SK-N-SH (cell line): Measurements from ENCODE around the gene LENG8. TPM values are rescaled to one million over a fixed set of nuclear protein-coding genes. Genes with fewer than 3 reads are reported as not detected.

Source experiments
- CTCF ChIA-PET: fragments of 300-600, 350-600 bp; formaldehyde crosslinking; extraction: SDS; loops from one replicate; lab custom pipeline; 2021; lab: Yijun Ruan, JAX
- POLR2A ChIA-PET: fragments of 350-600 bp; sonication (Branson Sonifier 250); formaldehyde crosslinking; extraction: SDS; loops from one replicate; lab custom pipeline; 2020; ENCODE audit warnings: antibody characterized with exemption, inconsistent platforms; lab: Yijun Ruan, JAX
- DNase-seq: peaks from one replicate; pipeline ENCODE4 v3.0.0; 2012
- H2AFZ ChIP-seq: fragments of 200-600 bp; sonication (generic); 2 replicates; pipeline ENCODE4 v1.8.1; 2016; ENCODE audit warnings: antibody characterized with exemption, mild to moderate bottlenecking, low read depth
- H3F3A ChIP-seq: fragments of 200-600 bp; sonication (generic); replicated peaks from 2 replicates; pipeline ENCODE3; 2016; ENCODE audit warnings: antibody characterized with exemption, mild to moderate bottlenecking; ENCODE audit not compliant: insufficient read depth
- H3K27ac ChIP-seq, 2 experiments: fragments of 200-500 bp in 1 of 2; fragments of 200-600 bp in 1 of 2; sonication (Bioruptor generic) in 1 of 2; sonication (generic), shearing (Covaris generic) in 1 of 2; 2 replicates each; pipeline versions ENCODE4 v1.5.1 to v1.6.1; 2014 to 2016; ENCODE audit warnings: low read depth in 2 of 2, inconsistent platforms in 1 of 2, low read length in 1 of 2, mild to moderate bottlenecking in 1 of 2, mixed read lengths in 1 of 2
- H3K27me3 ChIP-seq: fragments of 200-600 bp; sonication (generic), shearing (Covaris generic); 2 replicates; pipeline ENCODE4 v1.6.1; 2016; ENCODE audit warnings: mixed run types; ENCODE audit not compliant: insufficient read depth
- H3K36me3 ChIP-seq, 2 experiments: fragments of 200-500 bp in 1 of 2; fragments of 200-600 bp in 1 of 2; sonication (Bioruptor generic) in 1 of 2; sonication (generic) in 1 of 2; replicated peaks in 1 of 2; 2 replicates each; pipeline versions ENCODE3 to v1.5.1; 2014 to 2016; ENCODE audit warnings: low read length in 1 of 2, mild to moderate bottlenecking in 1 of 2; ENCODE audit not compliant: insufficient read depth in 2 of 2, control insufficient read depth in 1 of 2
- H3K4me1 ChIP-seq, 2 experiments: fragments of 200-500 bp in 1 of 2; fragments of 200-600 bp in 1 of 2; sonication (Bioruptor generic) in 1 of 2; sonication (generic), shearing (Covaris generic) in 1 of 2; 2 replicates each; pipeline versions ENCODE4 v1.5.1 to v1.6.1; 2014 to 2016; ENCODE audit warnings: low read depth in 1 of 2, low read length in 1 of 2, mixed run types in 1 of 2; ENCODE audit not compliant: insufficient read depth in 2 of 2, control insufficient read depth in 1 of 2
- H3K4me2 ChIP-seq: fragments of 200-600 bp; sonication (generic), shearing (Covaris generic); 2 replicates; pipeline ENCODE4 v1.6.1; 2017; ENCODE audit warnings: mixed run types
- H3K4me3 ChIP-seq, 2 experiments: fragments of 200-500 bp in 1 of 2; fragments of 200-600 bp in 1 of 2; sonication (Bioruptor generic) in 1 of 2; sonication (generic), shearing (Covaris generic) in 1 of 2; 2 replicates each; pipeline versions ENCODE4 v1.5.1 to v1.8.1; 2014 to 2016; ENCODE audit warnings: low read depth in 2 of 2, inconsistent platforms in 1 of 2, low read length in 1 of 2, mild to moderate bottlenecking in 1 of 2, mixed read lengths in 1 of 2, moderate library complexity in 1 of 2
- H3K79me2 ChIP-seq: fragments of 200-600 bp; sonication (generic); 2 replicates; pipeline ENCODE4 v1.8.1; 2017; ENCODE audit warnings: mild to moderate bottlenecking; ENCODE audit not compliant: insufficient read depth
- H3K9ac ChIP-seq: fragments of 200-600 bp; sonication (generic); 2 replicates; pipeline ENCODE4 v1.6.1; 2017; ENCODE audit warnings: mixed run types
- H3K9me2 ChIP-seq: fragments of 200-600 bp; sonication (generic); 2 replicates; pipeline ENCODE4 v1.6.1; 2017; ENCODE audit warnings: mixed run types
- H3K9me3 ChIP-seq: fragments of 200-600 bp; sonication (generic); 2 replicates; pipeline ENCODE4 v1.6.1; 2017; ENCODE audit warnings: mixed run types, mild to moderate bottlenecking, moderate library complexity
- H4K20me1 ChIP-seq: fragments of 200-600 bp; sonication (generic); 2 replicates; pipeline ENCODE4 v1.6.1; 2017; ENCODE audit warnings: mild to moderate bottlenecking, mixed run types; ENCODE audit not compliant: insufficient read depth
- FOSL2 ChIP-seq: IDR thresholded peaks from 2 replicates; pipeline ENCODE4 v1.4.0; 2012; ENCODE audit warnings: low read depth, mild to moderate bottlenecking, moderate library complexity, borderline replicate concordance
- FOXJ3 ChIP-seq: sonication (generic); formaldehyde crosslinking; IDR thresholded peaks from 2 replicates; pipeline ENCODE4 v1.5.1; 2020; ENCODE audit warnings: mild to moderate bottlenecking, missing genetic modification reagents
- FOXM1 ChIP-seq: IDR thresholded peaks from 2 replicates; pipeline ENCODE4 v1.4.0; 2012; ENCODE audit warnings: low read depth, mild to moderate bottlenecking
- JUND ChIP-seq: IDR thresholded peaks from 2 replicates; pipeline ENCODE4 v1.4.0; 2012
- MEF2A ChIP-seq: IDR thresholded peaks from 2 replicates; pipeline ENCODE4 v1.4.0; 2012; ENCODE audit warnings: low read depth, borderline replicate concordance
- NFIC ChIP-seq: IDR thresholded peaks from 2 replicates; pipeline ENCODE4 v1.4.0; 2012; ENCODE audit warnings: borderline replicate concordance
- POLR2AphosphoS5 ChIP-seq: IDR thresholded peaks from 2 replicates; pipeline ENCODE4 v1.6.1; 2012; ENCODE audit warnings: low read depth, low read length
- RCOR1 ChIP-seq: fragments of 150-350 bp; IDR thresholded peaks from 2 replicates; pipeline ENCODE4 v1.6.1; 2017; ENCODE audit warnings: antibody characterized with exemption, low read length
- RFX5 ChIP-seq: IDR thresholded peaks from 2 replicates; pipeline ENCODE4 v1.6.1; 2012; ENCODE audit warnings: mild to moderate bottlenecking, improper control_type of control experiment, low read length
- RXRA ChIP-seq: IDR thresholded peaks from 2 replicates; pipeline ENCODE4 v1.4.0; 2012; ENCODE audit warnings: low read depth, mild to moderate bottlenecking, borderline replicate concordance
- SIN3A ChIP-seq: IDR thresholded peaks from 2 replicates; pipeline ENCODE4 v1.6.1; 2012; ENCODE audit warnings: low read depth, mild to moderate bottlenecking, low read length, moderate library complexity, borderline replicate concordance
- SMC3 ChIP-seq: IDR thresholded peaks from 2 replicates; pipeline ENCODE4 v1.6.1; 2012; ENCODE audit warnings: low read depth, low read length, improper control_type of control experiment
- TCF12 ChIP-seq: IDR thresholded peaks from 2 replicates; pipeline ENCODE4 v1.4.0; 2012
- YY1 ChIP-seq: IDR thresholded peaks from 2 replicates; pipeline ENCODE4 v1.4.0; 2012; ENCODE audit warnings: low read depth, mild to moderate bottlenecking
- WGBS: methylation state at CpG from one replicate; pipeline ENCODE4 v1.1.6; 2017; ENCODE audit warnings: low lambda C conversion rate; 5-methylcytosine and 5-hydroxymethylcytosine counted together
- polyA plus RNA-seq, 3 experiments: library from polyadenylated mRNA; depleted of rRNA; stranded (reverse); fragments of >200 nt; gene quantifications; 2 replicates each; pipeline ENCODE4 v1.2.3, GENCODE V29; 2012
- TF ChIP-seq, protein P1 (sequence below): fragments of 150-350 bp; IDR thresholded peaks from 2 replicates; pipeline ENCODE4 v1.6.1; 2016; ENCODE audit warnings: mild to moderate bottlenecking, low read depth, low read length
- TF ChIP-seq, protein P2 (sequence below): fragments of 150-350 bp; IDR thresholded peaks from 2 replicates; pipeline ENCODE4 v1.6.1; 2017; ENCODE audit warnings: antibody characterized with exemption, low read length, low read depth, borderline replicate concordance
- TF ChIP-seq, protein P3 (sequence below): IDR thresholded peaks from 2 replicates; pipeline ENCODE4 v1.6.1; 2012; ENCODE audit warnings: mild to moderate bottlenecking, low read depth, low read length, moderate library complexity
- TF ChIP-seq, protein P4 (sequence below): IDR thresholded peaks from 2 replicates; pipeline ENCODE4 v1.4.0; 2012; ENCODE audit warnings: low read depth, borderline replicate concordance
- TF ChIP-seq, protein P5 (sequence below): IDR thresholded peaks from 2 replicates; pipeline ENCODE4 v1.4.0; 2012; ENCODE audit warnings: low read depth

Gene LENG8
- polyA plus RNA-seq, 1 of the 3 experiments (the other 2 are of a cell fraction), result 84.0 TPM

DNA sequence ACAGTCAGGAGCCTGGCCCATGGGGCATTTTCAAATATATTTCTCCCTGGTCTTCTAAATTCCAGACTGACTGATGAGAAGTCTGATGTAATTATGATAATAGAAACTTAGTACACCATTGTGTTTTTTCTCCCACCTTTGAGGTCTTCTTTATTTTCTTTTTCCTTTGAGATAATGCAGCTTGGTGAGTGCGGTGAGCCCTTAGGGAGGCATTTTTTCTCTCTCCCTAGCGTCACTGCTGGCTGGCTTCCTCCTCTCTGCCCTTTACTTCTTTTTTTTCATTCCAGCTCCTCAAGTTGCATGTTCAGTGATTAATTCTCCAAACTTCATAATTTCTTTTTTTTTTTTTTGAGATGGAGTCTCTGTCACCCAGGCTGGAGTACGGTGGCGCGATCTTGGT lies 36.9 kb downstream of the LENG8 start (continued):
- TF ChIP-seq MEF2A (no peak), FOSL2 (no peak), RXRA (no peak), POLR2AphosphoS5 (no peak), SIN3A (no peak), RFX5 (no peak), YY1 (no peak), TCF12 (no peak), SMC3 (no peak)
- TF ChIP-seq, protein P1, sequence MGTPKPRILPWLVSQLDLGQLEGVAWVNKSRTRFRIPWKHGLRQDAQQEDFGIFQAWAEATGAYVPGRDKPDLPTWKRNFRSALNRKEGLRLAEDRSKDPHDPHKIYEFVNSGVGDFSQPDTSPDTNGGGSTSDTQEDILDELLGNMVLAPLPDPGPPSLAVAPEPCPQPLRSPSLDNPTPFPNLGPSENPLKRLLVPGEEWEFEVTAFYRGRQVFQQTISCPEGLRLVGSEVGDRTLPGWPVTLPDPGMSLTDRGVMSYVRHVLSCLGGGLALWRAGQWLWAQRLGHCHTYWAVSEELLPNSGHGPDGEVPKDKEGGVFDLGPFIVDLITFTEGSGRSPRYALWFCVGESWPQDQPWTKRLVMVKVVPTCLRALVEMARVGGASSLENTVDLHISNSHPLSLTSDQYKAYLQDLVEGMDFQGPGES, result no peak

DNA sequence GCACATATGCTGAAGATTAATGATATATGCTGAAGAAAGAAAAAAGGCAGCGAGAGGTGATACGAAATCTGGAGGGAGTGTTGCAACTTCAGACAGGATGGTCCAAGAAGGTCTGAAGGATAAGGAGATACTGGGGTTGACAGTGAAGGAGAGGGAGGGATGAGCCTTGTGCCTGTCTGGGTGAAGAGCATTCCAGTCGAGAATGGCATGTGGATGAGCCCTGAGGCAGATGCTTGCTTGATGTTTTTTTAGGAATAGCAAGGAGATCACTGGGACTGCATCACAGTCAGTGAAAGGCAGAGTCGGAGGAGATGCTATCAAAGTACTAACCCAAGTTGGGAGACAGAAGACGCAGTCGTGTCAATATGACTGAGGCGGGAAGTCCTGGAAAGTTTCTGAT lies 40.3 kb downstream of the LENG8 start:
- TF ChIP-seq JUND, result no peak
- no peak for TF ChIP-seq SIN3A
- TF ChIP-seq NFIC, result no peak
- no peak for TF ChIP-seq RXRA
- TF ChIP-seq, all 33 proteins: peak for 0
- POLR2A ChIA-PET, result no interaction called here
- Histone ChIP-seq H3K4me2 (no peak overlapping the region), H4K20me1 (no peaks in the 10 kb centered on the region), H3K9ac (no peak overlapping the region), H3K27me3 (peaks cover 66% of the 10 kb centered on the region), H3K36me3 (no peaks in the 10 kb centered on the region), H3K4me1 (no peaks in the 10 kb centered on the region), H3K9me2 (no peaks in the 10 kb centered on the region), H2AFZ (no peak overlapping the region), H3K79me2 (no peaks in the 10 kb centered on the region), H3K9me3 (no peaks in the 10 kb centered on the region), H3F3A (no peaks in the 10 kb centered on the region), H3K27ac (no peak overlapping the region), H3K4me3 (no peak overlapping the region)
- 11% methylated on average over 7 of the region's 7 CpGs for WGBS
- CTCF ChIA-PET, result interaction anchor here (1.0 to 1.4 kb wide), 2 partner anchors 8 to 184 kb away, joined by 3 to 8 read pairs; no protein-coding TSS in a partner anchor
- DNase-seq, result no peak

DNA sequence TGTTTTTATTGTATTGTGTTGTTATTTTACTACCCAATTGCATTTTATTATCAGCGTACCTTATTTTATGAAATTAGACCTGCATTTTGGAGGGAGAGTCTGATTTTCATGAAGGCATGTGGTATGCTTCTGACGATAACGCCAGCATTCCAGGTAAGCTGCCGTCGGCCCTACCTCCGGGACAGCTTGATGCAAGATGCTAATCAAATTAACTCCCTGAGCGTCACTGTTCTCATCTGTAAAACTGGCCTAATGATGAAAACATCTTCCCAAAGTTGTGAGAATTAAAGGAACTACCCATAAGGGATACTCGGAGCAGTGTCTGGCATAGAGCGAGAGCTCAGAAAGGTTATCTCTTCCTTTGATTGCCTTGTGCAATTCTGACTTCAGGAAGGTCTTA lies 40.8 kb downstream of the LENG8 start:
- no peak overlapping the region for H3K27ac ChIP-seq
- ChIA-PET POLR2A (no interaction called here), CTCF (interaction anchor here (1.0 to 1.4 kb wide), 2 partner anchors 8 to 183 kb away, joined by 3 to 8 read pairs; no protein-coding TSS in a partner anchor)
- no peaks in the 10 kb centered on the region for H3K9me2 ChIP-seq
- H2AFZ ChIP-seq, result no peak overlapping the region
- no peaks in the 10 kb centered on the region for H3F3A ChIP-seq
- no peaks in the 10 kb centered on the region for H3K4me1 ChIP-seq
- WGBS, result 21% methylated on average over 9 of the region's 9 CpGs
- H3K27me3 ChIP-seq, result peaks cover 67% of the 10 kb centered on the region
- no peak overlapping the region for H3K4me3 ChIP-seq
- no peaks in the 10 kb centered on the region for H3K9me3 ChIP-seq
- H4K20me1 ChIP-seq, result no peaks in the 10 kb centered on the region
- no peak overlapping the region for H3K4me2 ChIP-seq
- no peaks in the 10 kb centered on the region for H3K36me3 ChIP-seq
- no peak for DNase-seq
- H3K79me2 ChIP-seq, result no peaks in the 10 kb centered on the region
- no peak overlapping the region for H3K9ac ChIP-seq
- TF ChIP-seq TCF12 (no peak), NFIC (no peak), FOXJ3 (CRISPR knock-in tag) (no peak), MEF2A (no peak), JUND (no peak), YY1 (no peak), RCOR1 (no peak), FOXM1 (no peak), FOSL2 (no peak), POLR2AphosphoS5 (no peak)
- TF ChIP-seq, protein P2, sequence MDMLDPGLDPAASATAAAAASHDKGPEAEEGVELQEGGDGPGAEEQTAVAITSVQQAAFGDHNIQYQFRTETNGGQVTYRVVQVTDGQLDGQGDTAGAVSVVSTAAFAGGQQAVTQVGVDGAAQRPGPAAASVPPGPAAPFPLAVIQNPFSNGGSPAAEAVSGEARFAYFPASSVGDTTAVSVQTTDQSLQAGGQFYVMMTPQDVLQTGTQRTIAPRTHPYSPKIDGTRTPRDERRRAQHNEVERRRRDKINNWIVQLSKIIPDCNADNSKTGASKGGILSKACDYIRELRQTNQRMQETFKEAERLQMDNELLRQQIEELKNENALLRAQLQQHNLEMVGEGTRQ, result no peak
- TF ChIP-seq, protein P3, sequence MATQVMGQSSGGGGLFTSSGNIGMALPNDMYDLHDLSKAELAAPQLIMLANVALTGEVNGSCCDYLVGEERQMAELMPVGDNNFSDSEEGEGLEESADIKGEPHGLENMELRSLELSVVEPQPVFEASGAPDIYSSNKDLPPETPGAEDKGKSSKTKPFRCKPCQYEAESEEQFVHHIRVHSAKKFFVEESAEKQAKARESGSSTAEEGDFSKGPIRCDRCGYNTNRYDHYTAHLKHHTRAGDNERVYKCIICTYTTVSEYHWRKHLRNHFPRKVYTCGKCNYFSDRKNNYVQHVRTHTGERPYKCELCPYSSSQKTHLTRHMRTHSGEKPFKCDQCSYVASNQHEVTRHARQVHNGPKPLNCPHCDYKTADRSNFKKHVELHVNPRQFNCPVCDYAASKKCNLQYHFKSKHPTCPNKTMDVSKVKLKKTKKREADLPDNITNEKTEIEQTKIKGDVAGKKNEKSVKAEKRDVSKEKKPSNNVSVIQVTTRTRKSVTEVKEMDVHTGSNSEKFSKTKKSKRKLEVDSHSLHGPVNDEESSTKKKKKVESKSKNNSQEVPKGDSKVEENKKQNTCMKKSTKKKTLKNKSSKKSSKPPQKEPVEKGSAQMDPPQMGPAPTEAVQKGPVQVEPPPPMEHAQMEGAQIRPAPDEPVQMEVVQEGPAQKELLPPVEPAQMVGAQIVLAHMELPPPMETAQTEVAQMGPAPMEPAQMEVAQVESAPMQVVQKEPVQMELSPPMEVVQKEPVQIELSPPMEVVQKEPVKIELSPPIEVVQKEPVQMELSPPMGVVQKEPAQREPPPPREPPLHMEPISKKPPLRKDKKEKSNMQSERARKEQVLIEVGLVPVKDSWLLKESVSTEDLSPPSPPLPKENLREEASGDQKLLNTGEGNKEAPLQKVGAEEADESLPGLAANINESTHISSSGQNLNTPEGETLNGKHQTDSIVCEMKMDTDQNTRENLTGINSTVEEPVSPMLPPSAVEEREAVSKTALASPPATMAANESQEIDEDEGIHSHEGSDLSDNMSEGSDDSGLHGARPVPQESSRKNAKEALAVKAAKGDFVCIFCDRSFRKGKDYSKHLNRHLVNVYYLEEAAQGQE, result no peak
- TF ChIP-seq, protein P4, sequence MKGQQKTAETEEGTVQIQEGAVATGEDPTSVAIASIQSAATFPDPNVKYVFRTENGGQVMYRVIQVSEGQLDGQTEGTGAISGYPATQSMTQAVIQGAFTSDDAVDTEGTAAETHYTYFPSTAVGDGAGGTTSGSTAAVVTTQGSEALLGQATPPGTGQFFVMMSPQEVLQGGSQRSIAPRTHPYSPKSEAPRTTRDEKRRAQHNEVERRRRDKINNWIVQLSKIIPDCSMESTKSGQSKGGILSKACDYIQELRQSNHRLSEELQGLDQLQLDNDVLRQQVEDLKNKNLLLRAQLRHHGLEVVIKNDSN, result no peak
- TF ChIP-seq, protein P5, sequence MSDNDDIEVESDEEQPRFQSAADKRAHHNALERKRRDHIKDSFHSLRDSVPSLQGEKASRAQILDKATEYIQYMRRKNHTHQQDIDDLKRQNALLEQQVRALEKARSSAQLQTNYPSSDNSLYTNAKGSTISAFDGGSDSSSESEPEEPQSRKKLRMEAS, result no peak
